CD4-positive, CD25-positive, alpha-beta regulatory T cell (primary cell): ENCODE data around the gene SLC51A. TPM values are rescaled to one million over a fixed set of nuclear protein-coding genes. Genes with fewer than 3 reads are reported as not detected.
A peak's percentile ranks its signal among the peaks of the same experiment; 100 is the strongest.
"Not testable (repeated sequence)": the region's sequence is repeated elsewhere in the genome, so short reads cannot be mapped to it uniquely, and the experiment has no call there.

ENCODE experiments used
- ATAC-seq, 2 donors: fragments of 150-1000 bp; cut with Tn5 transposase; one replicate each; pipeline ENCODE4 v1.10.0; 2021; ENCODE audit warnings: low read depth in 2 of 2, moderate number of reproducible peaks in 2 of 2, moderate library complexity in 1 of 2
- DNase-seq, 3 donors: peaks; one replicate each; pipeline versions ENCODE4 v3.0.0 to v3.0.0-alpha.2; 2012 to 2022; ENCODE audit warnings: mixed read lengths in 1 of 3
- H3K27ac ChIP-seq: one replicate; pipeline ENCODE4 v1.7.0; 2013; ENCODE audit warnings: mild to moderate bottlenecking, low read length; ENCODE audit not compliant: insufficient read depth, poor library complexity, severe bottlenecking
- H3K27me3 ChIP-seq: one replicate; pipeline ENCODE4 v1.7.0; 2013; ENCODE audit warnings: low read length; ENCODE audit not compliant: control insufficient read depth, insufficient read depth
- H3K36me3 ChIP-seq: one replicate; pipeline ENCODE4 v1.7.0; 2013; ENCODE audit warnings: mild to moderate bottlenecking, low read length, moderate library complexity; ENCODE audit not compliant: control insufficient read depth, insufficient read depth
- H3K4me1 ChIP-seq: 2 replicates; pipeline ENCODE4 v1.7.0; 2013; ENCODE audit warnings: mild to moderate bottlenecking, low read length; ENCODE audit not compliant: insufficient read depth, control insufficient read depth, poor library complexity, severe bottlenecking
- H3K4me3 ChIP-seq: one replicate; pipeline ENCODE4 v1.7.0; 2013; ENCODE audit warnings: low read depth, mild to moderate bottlenecking, low read length, moderate library complexity
- H3K9me3 ChIP-seq, 2 experiments: 1 replicate in 1 of 2; 2 replicates in 1 of 2; pipeline ENCODE4 v1.7.0; 2013; ENCODE audit warnings: low read length in 2 of 2, mild to moderate bottlenecking in 1 of 2, moderate library complexity in 1 of 2; ENCODE audit not compliant: control insufficient read depth in 2 of 2
- H3K27ac Mint-ChIP-seq, 3 donors: one replicate each; pipeline ENCODE4 v1.8.0; 2020 to 2022; ENCODE audit warnings: mild to moderate bottlenecking in 3 of 3, mixed read lengths in 3 of 3, moderate library complexity in 2 of 3
- H3K27me3 Mint-ChIP-seq: one replicate; pipeline ENCODE4 v1.8.0; 2022; ENCODE audit warnings: mild to moderate bottlenecking, mixed read lengths
- H3K36me3 Mint-ChIP-seq: one replicate; pipeline ENCODE4 v1.8.0; 2020; ENCODE audit warnings: mixed read lengths
- H3K4me1 Mint-ChIP-seq, 4 donors: one replicate each; pipeline ENCODE4 v1.8.0; 2020 to 2022; ENCODE audit warnings: mixed read lengths in 4 of 4, mild to moderate bottlenecking in 1 of 4
- H3K4me3 Mint-ChIP-seq, 4 donors: one replicate each; pipeline ENCODE4 v1.8.0; 2020 to 2022; ENCODE audit warnings: mild to moderate bottlenecking in 4 of 4, mixed read lengths in 4 of 4, moderate library complexity in 3 of 4
- H3K9me3 Mint-ChIP-seq, 7 donors: one replicate each; pipeline ENCODE4 v1.8.0; 2020 to 2022; ENCODE audit warnings: mixed read lengths in 7 of 7, mild to moderate bottlenecking in 3 of 7, moderate library complexity in 2 of 7
- polyA plus RNA-seq, 4 donors: library from polyadenylated mRNA; unstranded; fragments of 300-500 nt; fragmentation: Illumina TruSeq; gene quantifications; one replicate each; pipeline ENCODE4 v1.2.3, GENCODE V29; 2021
- total RNA-seq: library from RNA; stranded (reverse); gene quantifications from one replicate; pipeline ENCODE4 v1.2.3, GENCODE V29; 2022

The SLC51A gene
- total and polyA plus RNA-seq, 5 donors from 2014 or later: 0.38 to 2.2 (median 0.63) TPM; not detected in 1

GRCh38 chr3:196238612-196239560 lies 22.6 kb downstream of the SLC51A start:
- Mint-ChIP-seq H3K36me3 (peaks cover 42% of the 10 kb centered on the region), H3K9me3 (peaks cover 0 to 3% (median 0%) of the 10 kb centered on the region in 7 donors), H3K4me1 (no peaks in the 10 kb centered on the region), H3K27ac (peak overlapping the region in 1 of 3 donors; percentile 42), H3K4me3 (no peak overlapping the region), H3K27me3 (no peaks in the 10 kb centered on the region)
- Histone ChIP-seq H3K4me3 (no peak overlapping the region), H3K27ac (no peak overlapping the region), H3K27me3 (no peaks in the 10 kb centered on the region), H3K36me3 (peaks cover 57% of the 10 kb centered on the region), H3K9me3 (no peaks in the 10 kb centered on the region), H3K4me1 (no peaks in the 10 kb centered on the region)
- no peak for DNase-seq
- no peak for ATAC-seq

GRCh38 chr3:196240424-196240823 lies 24.1 kb downstream of the SLC51A start:
- H3K4me1 Mint-ChIP-seq: no peaks in the 10 kb centered on the region
- H3K4me3 ChIP-seq: no peak overlapping the region
- no peaks in the 10 kb centered on the region for H3K27me3 Mint-ChIP-seq
- peaks cover 59% of the 10 kb centered on the region for H3K36me3 ChIP-seq
- no peak overlapping the region for H3K4me3 Mint-ChIP-seq
- H3K27ac Mint-ChIP-seq: no peak overlapping the region
- ATAC-seq (no peak), DNase-seq (no peak)
- no peaks in the 10 kb centered on the region for H3K9me3 ChIP-seq
- H3K27ac ChIP-seq: no peak overlapping the region
- no peaks in the 10 kb centered on the region for H3K27me3 ChIP-seq
- H3K36me3 Mint-ChIP-seq: peaks cover 45% of the 10 kb centered on the region
- H3K4me1 ChIP-seq: no peaks in the 10 kb centered on the region
- peaks cover 0 to 3% (median 0%) of the 10 kb centered on the region in 7 donors for H3K9me3 Mint-ChIP-seq

DNA sequence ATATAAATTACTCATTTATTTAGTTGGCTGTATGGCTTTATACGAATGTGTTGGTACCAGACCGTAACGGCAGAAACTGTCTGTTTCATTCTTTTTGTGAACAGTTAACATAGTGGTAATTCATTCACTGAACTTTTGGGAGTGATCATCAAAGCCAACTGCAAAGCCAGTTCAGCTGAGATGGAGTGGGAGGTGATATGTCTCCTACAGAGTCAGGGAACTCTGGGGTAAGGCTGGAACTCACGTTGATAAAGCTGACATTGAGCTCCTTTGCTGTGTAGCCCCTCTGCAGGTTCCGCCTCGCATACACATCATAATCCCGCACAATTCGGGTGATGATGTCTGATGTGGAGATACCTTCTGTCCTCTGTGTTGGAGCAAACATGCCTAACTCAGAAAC lies 25.4 kb downstream of the SLC51A start:
- no peak for ATAC-seq
- H3K27me3 ChIP-seq: no peaks in the 10 kb centered on the region
- Mint-ChIP-seq H3K27me3 (no peaks in the 10 kb centered on the region), H3K4me1 (no peaks in the 10 kb centered on the region), H3K36me3 (peaks cover 49% of the 10 kb centered on the region), H3K4me3 (no peak overlapping the region), H3K9me3 (peaks cover 0 to 3% (median 0%) of the 10 kb centered on the region in 7 donors), H3K27ac (no peak overlapping the region)
- H3K27ac ChIP-seq: no peak overlapping the region
- no peaks in the 10 kb centered on the region for H3K4me1 ChIP-seq
- no peak overlapping the region for H3K4me3 ChIP-seq
- DNase-seq: no peak
- H3K9me3 ChIP-seq: no peaks in the 10 kb centered on the region
- H3K36me3 ChIP-seq: peaks cover 71% of the 10 kb centered on the region

- not testable (repeated sequence) for H3K4me1 Mint-ChIP-seq, H3K27me3 ChIP-seq, H3K4me1 ChIP-seq, H3K9me3 ChIP-seq, DNase-seq, H3K4me3 Mint-ChIP-seq, H3K27me3 Mint-ChIP-seq, H3K4me3 ChIP-seq, ATAC-seq, H3K9me3 Mint-ChIP-seq, H3K27ac ChIP-seq, H3K27ac Mint-ChIP-seq
- H3K36me3 ChIP-seq: peaks cover 62% of the 10 kb centered on the region
- peaks cover 37% of the 10 kb centered on the region for H3K36me3 Mint-ChIP-seq
Measured at GRCh38 chr3:196244166-196244565, 27.8 kb downstream of the SLC51A start.

DNA sequence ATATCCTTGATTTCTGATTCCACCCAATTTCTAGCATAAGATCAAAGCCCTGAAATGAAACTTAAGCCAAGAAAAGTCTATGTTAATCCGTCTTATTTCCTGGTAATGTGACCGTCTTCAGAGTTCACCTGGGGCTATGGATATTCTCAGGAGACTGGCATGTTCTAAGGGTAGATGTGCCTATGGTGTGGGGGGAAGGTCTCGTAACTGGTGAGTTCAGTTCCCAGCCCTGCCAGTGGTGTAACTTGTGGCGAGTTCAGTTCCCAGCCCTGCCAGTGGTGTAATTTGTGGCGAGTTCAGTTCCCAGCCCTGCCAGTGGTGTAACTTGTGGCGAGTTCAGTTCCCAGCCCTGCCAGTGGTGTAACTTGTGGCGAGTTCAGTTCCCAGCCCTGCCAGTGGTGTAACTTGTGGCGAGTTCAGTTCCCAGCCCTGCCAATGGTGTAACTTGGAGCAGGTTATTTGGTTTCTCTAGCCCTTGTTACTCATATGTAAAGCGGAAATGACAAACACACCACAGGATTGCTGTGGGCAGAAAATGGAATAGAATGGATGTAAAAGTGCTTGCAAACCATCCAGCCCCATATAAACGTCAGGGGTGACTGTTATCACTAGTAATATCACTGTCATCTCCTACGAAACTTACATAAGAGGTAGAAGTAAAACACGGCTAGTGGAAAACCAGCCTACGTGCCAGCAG lies 30.4 kb downstream of the SLC51A start:
- H3K27ac Mint-ChIP-seq: no peak overlapping the region
- DNase-seq (no peak), ATAC-seq (no peak)
- no peak overlapping the region for H3K27ac ChIP-seq
- H3K36me3 ChIP-seq: peaks cover 40% of the 10 kb centered on the region
- H3K9me3 ChIP-seq: no peaks in the 10 kb centered on the region
- no peak overlapping the region for H3K4me3 ChIP-seq
- H3K4me3 Mint-ChIP-seq: no peak overlapping the region
- no peaks in the 10 kb centered on the region for H3K27me3 ChIP-seq
- peaks cover 3% of the 10 kb centered on the region for H3K4me1 ChIP-seq
- H3K4me1 Mint-ChIP-seq: peaks cover 3 to 8% (median 4%) of the 10 kb centered on the region in 4 donors
- no peaks in the 10 kb centered on the region for H3K27me3 Mint-ChIP-seq
- H3K9me3 Mint-ChIP-seq: no peaks in the 10 kb centered on the region
- H3K36me3 Mint-ChIP-seq: peaks cover 25% of the 10 kb centered on the region

DNA sequence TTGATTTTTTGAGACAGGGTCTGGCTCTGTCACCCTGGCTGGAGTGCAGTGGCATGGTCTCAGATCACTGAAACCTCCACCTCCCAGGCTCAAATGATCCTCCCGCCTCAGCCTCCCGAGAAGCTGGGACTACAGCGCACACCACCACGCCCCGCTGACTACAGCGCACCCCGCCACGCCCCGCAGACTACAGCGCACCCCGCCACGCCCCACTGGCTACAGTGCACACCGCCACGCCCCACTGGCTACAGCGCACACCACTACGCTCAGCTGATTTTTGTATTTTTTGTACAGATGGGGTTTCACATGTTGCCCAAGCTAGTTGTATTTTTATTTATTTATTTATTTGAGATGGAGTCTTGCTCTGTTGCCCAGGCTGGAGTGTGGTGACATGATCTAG lies 35.6 kb downstream of the SLC51A start:
- no peaks in the 10 kb centered on the region for H3K9me3 Mint-ChIP-seq
- DNase-seq (no peak), ATAC-seq (no peak)
- no peak overlapping the region for H3K4me3 Mint-ChIP-seq
- no peaks in the 10 kb centered on the region for H3K27me3 ChIP-seq
- H3K4me1 Mint-ChIP-seq: peaks cover 7 to 12% (median 9%) of the 10 kb centered on the region in 4 donors
- no peaks in the 10 kb centered on the region for H3K27me3 Mint-ChIP-seq
- H3K9me3 ChIP-seq: no peaks in the 10 kb centered on the region
- peaks cover 5% of the 10 kb centered on the region for H3K4me1 ChIP-seq
- H3K4me3 ChIP-seq: no peak overlapping the region
- H3K27ac ChIP-seq: no peak overlapping the region
- peak overlapping the region in 1 of 3 donors; percentile 20 for H3K27ac Mint-ChIP-seq
- peaks cover 24% of the 10 kb centered on the region for H3K36me3 Mint-ChIP-seq
- peaks cover 29% of the 10 kb centered on the region for H3K36me3 ChIP-seq

GRCh38 chr3:196254376-196255283 lies 38.3 kb downstream of the SLC51A start:
- H3K9me3 Mint-ChIP-seq: no peaks in the 10 kb centered on the region
- H3K4me3 ChIP-seq: no peak overlapping the region
- no peak for ATAC-seq

More at GRCh38 chr3:196254376-196255283, 38.3 kb downstream of the SLC51A start:
- Mint-ChIP-seq H3K36me3 (peaks cover 16% of the 10 kb centered on the region), H3K27ac (peak overlapping the region in 1 of 3 donors; percentile 70), H3K27me3 (no peaks in the 10 kb centered on the region), H3K4me1 (peaks cover 10 to 21% (median 14%) of the 10 kb centered on the region in 4 donors), H3K4me3 (no peak overlapping the region)
- no peak for DNase-seq
- Histone ChIP-seq H3K27ac (no peak overlapping the region), H3K27me3 (no peaks in the 10 kb centered on the region), H3K36me3 (peaks cover 25% of the 10 kb centered on the region), H3K9me3 (no peaks in the 10 kb centered on the region), H3K4me1 (peaks cover 5% of the 10 kb centered on the region)
